Measurements from ENCODE around the gene NDUFB3. TPM values are rescaled to one million over a fixed set of nuclear protein-coding genes. Genes with fewer than 3 reads are reported as not detected.

NDUFB3 gene
- total RNA-seq, 6 donors from 2014 or later: 13.6 to 72.0 (median 52.0) TPM

GRCh38 chr2:201127152-201127511, 55.3 kb downstream of the NDUFB3 start:
- peaks cover 95 to 100% (median 99%) of the 10 kb centered on the region in 4 donors for H3K4me1 ChIP-seq
- H3K27ac ChIP-seq: peak overlapping the region; percentile 99 to 100 (median 100)
- WGBS, 2 donors: 29 to 47% methylated on average over 2 of the region's 2 CpGs
- ATAC-seq (ENCODE audit: low FRiP score in 2 of 2): no peak
- H3K4me3 ChIP-seq: peak overlapping the region; percentile 2 to 90 (median 40)
- peak in 1 of 2 donors; percentile 36 for DNase-seq
- no peaks in the 10 kb centered on the region for H3K27me3 ChIP-seq
- no peak for TF ChIP-seq EP300 (IDR thresholded peaks at IDR 0.05)
- TF ChIP-seq CTCF (IDR thresholded peaks at IDR 0.05): no peak
- TF ChIP-seq POLR2A (IDR thresholded peaks at IDR 0.05): no peak
- TF ChIP-seq POLR2AphosphoS5 (IDR thresholded peaks at IDR 0.05): no peak
- H3K36me3 ChIP-seq: peaks cover 0 to 29% (median 2%) of the 10 kb centered on the region in 4 donors
- H3K9me3 ChIP-seq: no peaks in the 10 kb centered on the region

- Histone ChIP-seq H3K4me3 (peak overlapping the region in 3 of 4 donors; percentile 6 to 90 (median 73)), H3K27me3 (no peaks in the 10 kb centered on the region), H3K9me3 (no peaks in the 10 kb centered on the region), H3K4me1 (peaks cover 95 to 100% (median 99%) of the 10 kb centered on the region in 4 donors), H3K36me3 (peaks cover 0 to 29% (median 2%) of the 10 kb centered on the region in 4 donors), H3K27ac (peak overlapping the region; percentile 99 to 100 (median 100))
- DNase-seq (peak in 1 of 2 donors; percentile 50), ATAC-seq (ENCODE audit: low FRiP score in 2 of 2) (peak in 1 of 2 donors; percentile 33)
- no peak for TF ChIP-seq CTCF (IDR thresholded peaks at IDR 0.05)
- TF ChIP-seq POLR2AphosphoS5 (IDR thresholded peaks at IDR 0.05): peak; percentile 58 to 71
- peak in 3 of 4 donors; percentile 28 to 57 (median 47) for TF ChIP-seq POLR2A (IDR thresholded peaks at IDR 0.05)
- TF ChIP-seq EP300 (IDR thresholded peaks at IDR 0.05): peak in 2 of 4 donors; percentile 52 to 63
- 15 to 19% methylated on average over 5 of the region's 5 CpGs for WGBS, 2 donors
These were observed 55.8 kb downstream of the NDUFB3 start for GRCh38 chr2:201127570-201127969.

- TF ChIP-seq CTCF (IDR thresholded peaks at IDR 0.05) (no peak), POLR2A (IDR thresholded peaks at IDR 0.05) (no peak), POLR2AphosphoS5 (IDR thresholded peaks at IDR 0.05) (no peak), EP300 (IDR thresholded peaks at IDR 0.05) (no peak)
- H3K9me3 ChIP-seq: no peaks in the 10 kb centered on the region
- peak overlapping the region; percentile 99 to 100 (median 100) for H3K27ac ChIP-seq
- DNase-seq: no peak
- H3K36me3 ChIP-seq: peaks cover 0 to 32% (median 5%) of the 10 kb centered on the region in 4 donors
- 64 to 67% methylated on average over 1 of the region's 1 CpG for WGBS, 2 donors
- no peak for ATAC-seq (ENCODE audit: low FRiP score in 2 of 2)
- H3K4me3 ChIP-seq: peak overlapping the region in 2 of 4 donors; percentile 73 to 90
- peaks cover 95 to 100% (median 99%) of the 10 kb centered on the region in 4 donors for H3K4me1 ChIP-seq
- no peaks in the 10 kb centered on the region for H3K27me3 ChIP-seq
These were observed 56.2 kb downstream of the NDUFB3 start for GRCh38 chr2:201128033-201128432.

- H3K4me3 ChIP-seq: peak overlapping the region in 2 of 4 donors; percentile 25 to 34
- DNase-seq (peak in 1 of 2 donors; percentile 80), ATAC-seq (ENCODE audit: low FRiP score in 2 of 2) (peak; percentile 47 to 54)
- H3K4me1 ChIP-seq: peaks cover 96 to 100% (median 99%) of the 10 kb centered on the region in 4 donors
- peaks cover 0 to 36% (median 13%) of the 10 kb centered on the region in 4 donors for H3K36me3 ChIP-seq
- no peaks in the 10 kb centered on the region for H3K27me3 ChIP-seq
- TF ChIP-seq EP300 (IDR thresholded peaks at IDR 0.05) (peak in 2 of 4 donors; percentile 41 to 83), CTCF (IDR thresholded peaks at IDR 0.05) (no peak), POLR2A (IDR thresholded peaks at IDR 0.05) (peak in 2 of 4 donors; percentile 34 to 48), POLR2AphosphoS5 (IDR thresholded peaks at IDR 0.05) (peak; percentile 39 to 52)
- no peaks in the 10 kb centered on the region for H3K9me3 ChIP-seq
- WGBS, 2 donors: 8 to 22% methylated on average over 4 of the region's 4 CpGs
- H3K27ac ChIP-seq: peak overlapping the region; percentile 99 to 100 (median 100)
These were observed 57.2 kb downstream of the NDUFB3 start for GRCh38 chr2:201128933-201129505.
